GM13976 (cell line): ENCODE data around the gene RRAGD.
"Not testable (repeated sequence)": the region's sequence is repeated elsewhere in the genome, so short reads cannot be mapped to it uniquely, and the experiment has no call there.

Experiments used
- DNase-seq: peaks from one replicate; pipeline ENCODE4 v3.0.0; 2012; ENCODE audit warnings: low spot score
- CTCF ChIP-seq: IDR thresholded peaks from 2 replicates; pipeline ENCODE4 v1.5.1; 2012; ENCODE audit warnings: borderline replicate concordance, mild to moderate bottlenecking; ENCODE audit not compliant: insufficient read depth; ENCODE audit errors: extremely low read depth, missing control alignments, control extremely low read depth
- in situ Hi-C: fragments of 300-500 bp; cut with MboI; formaldehyde crosslinking; loops from one replicate; pipeline ENCODE4 v1.12.0; 2022; ENCODE audit warnings: low sequenced_read_pairs, mixed read lengths, inconsistent platforms; ENCODE audit not compliant: unreplicated experiment

Gene RRAGD

GRCh38 chr6:89398762-89399525 lies 13.1 kb downstream of the RRAGD start:
- no peak for DNase-seq
- TF ChIP-seq CTCF, result no peak
- in situ Hi-C loops, result no loop called here

GRCh38 chr6:89397884-89398283 lies 14.2 kb downstream of the RRAGD start:
- in situ Hi-C loops, DNase-seq: not testable (repeated sequence)

- no peak for TF ChIP-seq CTCF
- DNase-seq, result no peak
- in situ Hi-C loops, result no loop called here
Observed at GRCh38 chr6:89393659-89394058, 18.4 kb downstream of the RRAGD start.

- in situ Hi-C loops, result no loop called here
- TF ChIP-seq CTCF, result no peak
- no peak for DNase-seq
Observed at GRCh38 chr6:89392823-89393222, 19.2 kb downstream of the RRAGD start.

- in situ Hi-C loops, result no loop called here
Observed at GRCh38 chr6:89388846-89389245, 23.2 kb downstream of the RRAGD start.

GRCh38 chr6:89387516-89388201 lies 24.4 kb downstream of the RRAGD start:
- DNase-seq, result peak; percentile 71
- TF ChIP-seq CTCF, result no peak
- in situ Hi-C loops, result no loop called here

More at GRCh38 chr6:89388846-89389245, 23.2 kb downstream of the RRAGD start:
- DNase-seq, result no peak
- TF ChIP-seq CTCF, result no peak

GRCh38 chr6:89386917-89387491 lies 25.1 kb downstream of the RRAGD start:
- no peak for DNase-seq
- in situ Hi-C loops, result no loop called here
- TF ChIP-seq CTCF, result no peak
